Fibroblast of lung (primary cell): ENCODE results near the gene IL4I1. TPM values are rescaled to one million over a fixed set of nuclear protein-coding genes. Genes with fewer than 3 reads are reported as not detected.

Experiments used
- DNase-seq, 2 donors: peaks; one replicate each; pipeline versions ENCODE4 v3.0.0 to v3.0.0-alpha.2; 2010; ENCODE audit warnings: low read depth in 2 of 2
- H2AFZ ChIP-seq: 2 replicates; pipeline ENCODE4 v1.5.1; 2012; ENCODE audit warnings: low read length, control low read depth, inconsistent platforms
- H3K27ac ChIP-seq: 2 replicates; pipeline ENCODE4 v1.5.1; 2011; ENCODE audit warnings: low read length, control low read depth; ENCODE audit not compliant: insufficient read depth
- H3K27me3 ChIP-seq: 2 replicates; pipeline ENCODE4 v1.5.1; 2011; ENCODE audit warnings: mild to moderate bottlenecking, low read length; ENCODE audit not compliant: control insufficient read depth, insufficient read depth
- H3K36me3 ChIP-seq: 2 replicates; pipeline ENCODE4 v1.5.1; 2011; ENCODE audit warnings: low read length; ENCODE audit not compliant: control insufficient read depth, insufficient read depth
- H3K4me1 ChIP-seq: 2 replicates; pipeline ENCODE4 v1.5.1; 2011; ENCODE audit warnings: low read length; ENCODE audit not compliant: control insufficient read depth, insufficient read depth; ENCODE audit errors: extremely low read depth
- H3K4me2 ChIP-seq: 2 replicates; pipeline ENCODE4 v1.5.1; 2011; ENCODE audit warnings: low read length, control low read depth; ENCODE audit not compliant: insufficient read depth; ENCODE audit errors: extremely low read depth
- H3K4me3 ChIP-seq, 4 experiments: fragments of 200-600 bp in 1 of 4; sonication (generic) in 1 of 4; replicated peaks in 1 of 4; 2 replicates each; pipeline ENCODE4 v1.5.1; 2011 to 2016; ENCODE audit warnings: low read length in 4 of 4, low read depth in 3 of 4, mild to moderate bottlenecking in 3 of 4, control low read depth in 2 of 4, inconsistent platforms in 1 of 4, mixed read lengths in 1 of 4; ENCODE audit not compliant: insufficient read depth in 1 of 4; ENCODE audit errors: control extremely low read depth in 1 of 4
- H3K79me2 ChIP-seq: 2 replicates; pipeline ENCODE4 v1.5.1; 2012; ENCODE audit warnings: mild to moderate bottlenecking, low read length, inconsistent platforms; ENCODE audit not compliant: control insufficient read depth, insufficient read depth
- H3K9ac ChIP-seq: 2 replicates; pipeline ENCODE4 v1.5.1; 2011; ENCODE audit warnings: mild to moderate bottlenecking, low read length, control low read depth; ENCODE audit not compliant: insufficient read depth
- H3K9me3 ChIP-seq: 2 replicates; pipeline ENCODE4 v1.5.1; 2012; ENCODE audit warnings: low read depth, low read length; ENCODE audit not compliant: control insufficient read depth, insufficient read depth
- H4K20me1 ChIP-seq: 2 replicates; pipeline ENCODE4 v1.5.1; 2011; ENCODE audit warnings: low read length; ENCODE audit not compliant: control insufficient read depth, insufficient read depth; ENCODE audit errors: extremely low read depth
- EZH2 ChIP-seq: IDR thresholded peaks from 2 replicates; pipeline ENCODE4 v1.5.1; 2012; ENCODE audit warnings: low read length, control low read depth, mild to moderate bottlenecking; ENCODE audit errors: missing control alignments
- polyA plus RNA-seq, 2 donors: library from polyadenylated mRNA; depleted of rRNA in 1 of 2; stranded (reverse) in 1 of 2; unstranded in 1 of 2; fragments of >200 nt; gene quantifications; 2 replicates each; pipeline ENCODE4 v1.2.1, GENCODE V29; 2011 to 2012; ENCODE audit warnings: missing spikeins in 1 of 2
- total RNA-seq: library from RNA; depleted of rRNA; stranded (reverse); fragments of >200 nt; gene quantifications from 2 replicates; pipeline ENCODE4 v1.2.1, GENCODE V29; 2014
- TF ChIP-seq, protein P1 (sequence below), 2 donors: IDR thresholded peaks in 1 of 2; conservative IDR thresholded peaks in 1 of 2; 1 replicate in 1 of 2; 2 replicates in 1 of 2; pipeline ENCODE4 v1.5.1; 2011 to 2012; ENCODE audit warnings: low read length in 2 of 2, control low read depth in 1 of 2, inconsistent platforms in 1 of 2, low read depth in 1 of 2, mild to moderate bottlenecking in 1 of 2

The IL4I1 gene
- total and polyA plus RNA-seq, 2 donors (not counting 1 experiment from before 2014, with no cell fraction given), result 0.09 to 1.2 TPM

DNA sequence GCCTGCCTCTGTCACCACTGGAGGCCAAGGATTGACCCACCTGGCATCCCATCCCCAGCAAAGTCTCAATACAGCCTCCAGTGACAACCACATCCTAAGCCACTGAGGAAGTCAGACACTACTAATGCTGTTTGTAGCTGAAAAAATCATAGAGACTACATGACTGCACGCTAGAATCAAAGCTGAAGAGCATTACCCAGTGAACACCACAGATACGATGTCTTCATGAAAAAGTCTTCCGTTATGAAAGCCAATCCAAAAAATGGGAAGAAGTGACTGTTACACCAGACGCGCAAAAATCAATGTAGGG, 43.8 kb upstream of the IL4I1 start:
- Histone ChIP-seq H2AFZ (no peak overlapping the region), H3K36me3 (no peaks in the 10 kb centered on the region), H3K9ac (no peak overlapping the region), H3K79me2 (no peaks in the 10 kb centered on the region), H3K27me3 (no peaks in the 10 kb centered on the region), H3K4me2 (no peak overlapping the region), H3K9me3 (no peaks in the 10 kb centered on the region), H4K20me1 (no peaks in the 10 kb centered on the region), H3K27ac (no peak overlapping the region), H3K4me1 (no peaks in the 10 kb centered on the region), H3K4me3 (no peak overlapping the region)
- no peak for TF ChIP-seq EZH2
- TF ChIP-seq, protein P1, sequence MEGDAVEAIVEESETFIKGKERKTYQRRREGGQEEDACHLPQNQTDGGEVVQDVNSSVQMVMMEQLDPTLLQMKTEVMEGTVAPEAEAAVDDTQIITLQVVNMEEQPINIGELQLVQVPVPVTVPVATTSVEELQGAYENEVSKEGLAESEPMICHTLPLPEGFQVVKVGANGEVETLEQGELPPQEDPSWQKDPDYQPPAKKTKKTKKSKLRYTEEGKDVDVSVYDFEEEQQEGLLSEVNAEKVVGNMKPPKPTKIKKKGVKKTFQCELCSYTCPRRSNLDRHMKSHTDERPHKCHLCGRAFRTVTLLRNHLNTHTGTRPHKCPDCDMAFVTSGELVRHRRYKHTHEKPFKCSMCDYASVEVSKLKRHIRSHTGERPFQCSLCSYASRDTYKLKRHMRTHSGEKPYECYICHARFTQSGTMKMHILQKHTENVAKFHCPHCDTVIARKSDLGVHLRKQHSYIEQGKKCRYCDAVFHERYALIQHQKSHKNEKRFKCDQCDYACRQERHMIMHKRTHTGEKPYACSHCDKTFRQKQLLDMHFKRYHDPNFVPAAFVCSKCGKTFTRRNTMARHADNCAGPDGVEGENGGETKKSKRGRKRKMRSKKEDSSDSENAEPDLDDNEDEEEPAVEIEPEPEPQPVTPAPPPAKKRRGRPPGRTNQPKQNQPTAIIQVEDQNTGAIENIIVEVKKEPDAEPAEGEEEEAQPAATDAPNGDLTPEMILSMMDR (conservative IDR thresholded peaks at IDR 0.05 in 1 of 2, IDR thresholded peaks at IDR 0.05 in 1 of 2; ENCODE audit: low read depth in 1 of 2, low read length in 2 of 2), result no peak
- no peak for DNase-seq

DNA sequence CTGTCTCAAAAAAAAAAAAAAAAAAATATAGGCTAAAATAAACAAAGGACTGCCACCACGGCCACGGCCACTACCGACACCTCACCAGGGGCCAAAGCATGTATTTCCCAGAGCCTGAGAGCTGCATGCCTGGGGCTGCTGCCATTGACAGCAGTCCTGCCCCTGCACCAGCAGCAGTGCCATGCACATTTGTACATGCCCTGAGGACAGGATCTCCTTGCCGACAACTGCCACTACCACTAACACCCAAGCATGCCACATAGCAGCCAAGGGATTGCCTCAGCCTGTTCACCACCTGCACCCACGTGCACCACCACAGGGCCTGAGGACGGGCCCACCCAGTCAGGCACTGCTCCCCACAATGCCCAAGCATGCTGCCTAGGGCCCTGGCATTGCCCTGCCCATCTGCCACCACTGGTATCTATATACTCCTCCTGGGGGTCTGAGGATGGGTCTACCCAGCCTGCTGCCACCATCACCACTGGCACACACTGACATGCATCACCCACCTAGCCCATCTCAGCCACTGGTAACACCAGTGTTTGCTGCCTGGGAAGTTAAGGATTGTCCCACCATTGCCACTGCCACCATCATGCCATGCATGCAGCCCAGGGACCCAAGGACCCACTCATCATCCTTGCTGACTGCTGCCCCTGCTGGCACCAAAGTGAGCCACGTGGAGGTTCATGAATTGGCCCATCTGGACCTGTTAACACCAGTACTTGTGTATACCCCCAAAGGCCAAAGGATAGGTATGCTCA, 43.2 kb upstream of the IL4I1 start:
- Histone ChIP-seq H3K79me2 (no peaks in the 10 kb centered on the region), H4K20me1 (no peaks in the 10 kb centered on the region), H3K27me3 (no peaks in the 10 kb centered on the region), H3K9ac (no peak overlapping the region), H3K4me2 (no peak overlapping the region), H2AFZ (no peak overlapping the region), H3K4me1 (no peaks in the 10 kb centered on the region), H3K36me3 (no peaks in the 10 kb centered on the region), H3K27ac (no peak overlapping the region), H3K9me3 (no peaks in the 10 kb centered on the region), H3K4me3 (no peak overlapping the region)
- no peak for DNase-seq
- TF ChIP-seq EZH2, result no peak
- TF ChIP-seq, protein P1 (conservative IDR thresholded peaks at IDR 0.05 in 1 of 2, IDR thresholded peaks at IDR 0.05 in 1 of 2; ENCODE audit: low read depth in 1 of 2, low read length in 2 of 2), result peak in 1 of 2 donors; percentile 8

DNA sequence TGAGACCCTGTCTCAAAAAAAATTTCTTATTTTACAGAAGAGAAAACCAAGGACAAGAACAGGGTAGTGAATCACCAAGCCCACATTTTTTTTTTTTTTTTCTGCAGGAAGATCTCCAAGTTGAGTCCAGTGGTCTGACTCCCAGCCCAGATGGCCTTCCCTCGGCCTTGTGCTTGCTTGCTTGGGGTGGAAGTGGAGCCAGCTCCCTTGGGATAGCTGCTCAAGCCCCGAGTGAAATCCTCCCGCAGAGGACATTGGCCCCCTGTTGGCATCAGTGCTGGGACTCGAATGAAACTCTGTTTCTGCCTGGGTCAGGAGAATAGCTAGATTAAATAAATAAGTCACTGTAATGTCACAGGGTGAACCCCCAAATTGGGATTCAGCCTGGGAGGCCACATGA, 42.0 kb upstream of the IL4I1 start:
- no peak for TF ChIP-seq EZH2
- TF ChIP-seq, protein P1 (conservative IDR thresholded peaks at IDR 0.05 in 1 of 2, IDR thresholded peaks at IDR 0.05 in 1 of 2; ENCODE audit: low read depth in 1 of 2, low read length in 2 of 2), result no peak
- no peaks in the 10 kb centered on the region for H3K79me2 ChIP-seq
- H2AFZ ChIP-seq, result no peak overlapping the region
- H3K27me3 ChIP-seq, result no peaks in the 10 kb centered on the region
- H3K4me2 ChIP-seq, result no peak overlapping the region
- H3K4me1 ChIP-seq, result no peaks in the 10 kb centered on the region
- H3K36me3 ChIP-seq, result no peaks in the 10 kb centered on the region
- H3K27ac ChIP-seq, result no peak overlapping the region
- H3K9me3 ChIP-seq, result no peaks in the 10 kb centered on the region
- H4K20me1 ChIP-seq, result no peaks in the 10 kb centered on the region
- DNase-seq, result no peak
- no peak overlapping the region for H3K4me3 ChIP-seq
- H3K9ac ChIP-seq, result no peak overlapping the region
